ENCODE data around the gene CLDN6. TPM values are rescaled to one million over a fixed set of nuclear protein-coding genes. Genes with fewer than 3 reads are reported as not detected.

Gene CLDN6
- total and polyA plus RNA-seq, 2 donors: 0.28 to 0.48 TPM

DNA sequence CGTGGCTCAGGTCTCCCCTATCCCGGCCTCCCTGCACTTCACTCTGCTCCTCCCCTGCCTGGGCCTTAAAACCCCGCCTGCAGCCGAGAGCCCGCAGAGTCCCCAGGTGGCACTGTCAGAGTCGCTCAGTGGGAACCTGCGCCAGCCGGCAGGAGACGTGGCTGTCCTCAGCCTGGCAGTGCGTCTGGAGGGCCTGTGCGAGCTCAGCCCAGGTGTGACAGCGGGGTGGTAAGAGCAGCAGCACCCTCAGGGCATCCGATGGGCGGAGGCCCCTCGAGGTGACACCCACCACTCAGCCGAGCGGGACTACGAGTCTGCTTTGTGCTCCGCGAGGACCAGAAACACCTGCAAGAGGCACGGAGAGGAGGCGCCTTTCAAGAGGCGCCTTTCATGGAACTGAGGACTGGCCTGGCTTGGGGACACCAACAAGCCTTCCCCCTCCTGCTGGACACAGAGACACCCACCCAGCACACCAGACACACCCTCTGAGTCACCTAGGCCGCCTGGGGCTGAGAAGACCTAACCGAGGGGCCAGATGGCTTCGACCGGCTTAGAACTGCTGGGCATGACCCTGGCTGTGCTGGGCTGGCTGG is 5.1 kb downstream of the CLDN6 start, which contains the start of gene CLDN9:
CLDN9 (plus strand) TSS at position 96 of the 593 bp plus-strand sequence; CDS start at position 536, 440 bp downstream.
- H3K4me3 ChIP-seq (ENCODE audit: low read length in 2 of 2): no peak within 1 kb of the TSS
- peaks cover 0 to 15% of the 10 kb centered on the region in 2 donors for H3K9me3 ChIP-seq (ENCODE audit: control insufficient read depth in 2 of 2, insufficient read depth in 1 of 2, low read length in 1 of 2)
- WGBS: 51% methylated on average over 27 of the region's 27 CpGs
- peaks cover 9 to 35% of the 10 kb centered on the region in 2 donors for H3K4me1 ChIP-seq (ENCODE audit: control insufficient read depth in 2 of 2, insufficient read depth in 2 of 2, low read length in 2 of 2)
- DNase-seq (ENCODE audit: low read depth in 6 of 9, low spot score in 9 of 9): peak in 2 of 9 donors; percentile 68 to 77
- H3K27me3 ChIP-seq (ENCODE audit: control insufficient read depth in 2 of 2, insufficient read depth in 1 of 2, low read length in 1 of 2): peaks cover 24 to 86% of the 10 kb centered on the region in 2 donors
- H3K27ac ChIP-seq (ENCODE audit: low read depth in 1 of 2, low read length in 1 of 2): peak within 1 kb of the TSS in 1 of 2 donors; percentile 14
- H3K36me3 ChIP-seq (ENCODE audit: control insufficient read depth in 2 of 2, insufficient read depth in 2 of 2, low read length in 1 of 2): no peaks in the 10 kb centered on the region

- Histone ChIP-seq H3K27ac (ENCODE audit: low read depth in 1 of 2, low read length in 1 of 2) (peak overlapping the region in 1 of 2 donors; percentile 14), H3K27me3 (ENCODE audit: control insufficient read depth in 2 of 2, insufficient read depth in 1 of 2, low read length in 1 of 2) (peaks cover 17 to 86% of the 10 kb centered on the region in 2 donors), H3K9me3 (ENCODE audit: control insufficient read depth in 2 of 2, insufficient read depth in 1 of 2, low read length in 1 of 2) (peaks cover 0 to 16% of the 10 kb centered on the region in 2 donors), H3K4me3 (ENCODE audit: low read length in 2 of 2) (no peak overlapping the region), H3K36me3 (ENCODE audit: control insufficient read depth in 2 of 2, insufficient read depth in 2 of 2, low read length in 1 of 2) (no peaks in the 10 kb centered on the region), H3K4me1 (ENCODE audit: control insufficient read depth in 2 of 2, insufficient read depth in 2 of 2, low read length in 2 of 2) (peaks cover 16 to 39% of the 10 kb centered on the region in 2 donors)
- WGBS: 59% methylated on average over 19 of the region's 19 CpGs
- peak in 1 of 9 donors; percentile 43 for DNase-seq (ENCODE audit: low read depth in 6 of 9, low spot score in 9 of 9)
These were observed 5.7 kb downstream of the CLDN6 start for GRCh38 chr16:3012246-3012645.

GRCh38 chr16:3010510-3010909 is 7.5 kb downstream of the CLDN6 start:
- H3K27me3 ChIP-seq (ENCODE audit: control insufficient read depth in 2 of 2, insufficient read depth in 1 of 2, low read length in 1 of 2): peaks cover 18 to 84% of the 10 kb centered on the region in 2 donors
- H3K4me3 ChIP-seq (ENCODE audit: low read length in 2 of 2): no peak overlapping the region
- peaks cover 0 to 14% of the 10 kb centered on the region in 2 donors for H3K9me3 ChIP-seq (ENCODE audit: control insufficient read depth in 2 of 2, insufficient read depth in 1 of 2, low read length in 1 of 2)
- no peaks in the 10 kb centered on the region for H3K36me3 ChIP-seq (ENCODE audit: control insufficient read depth in 2 of 2, insufficient read depth in 2 of 2, low read length in 1 of 2)
- H3K4me1 ChIP-seq (ENCODE audit: control insufficient read depth in 2 of 2, insufficient read depth in 2 of 2, low read length in 2 of 2): peaks cover 21 to 55% of the 10 kb centered on the region in 2 donors
- H3K27ac ChIP-seq (ENCODE audit: low read depth in 1 of 2, low read length in 1 of 2): no peak overlapping the region
- 95% methylated on average over 8 of the region's 8 CpGs for WGBS
- no peak for DNase-seq (ENCODE audit: low read depth in 6 of 9, low spot score in 9 of 9)

GRCh38 chr16:3009568-3010390 is 8.2 kb downstream of the CLDN6 start:
- no peak overlapping the region for H3K4me3 ChIP-seq (ENCODE audit: low read length in 2 of 2)
- H3K9me3 ChIP-seq (ENCODE audit: control insufficient read depth in 2 of 2, insufficient read depth in 1 of 2, low read length in 1 of 2): peaks cover 0 to 14% of the 10 kb centered on the region in 2 donors
- DNase-seq (ENCODE audit: low read depth in 6 of 9, low spot score in 9 of 9): no peak
- peaks cover 20 to 85% of the 10 kb centered on the region in 2 donors for H3K27me3 ChIP-seq (ENCODE audit: control insufficient read depth in 2 of 2, insufficient read depth in 1 of 2, low read length in 1 of 2)
- peaks cover 24 to 58% of the 10 kb centered on the region in 2 donors for H3K4me1 ChIP-seq (ENCODE audit: control insufficient read depth in 2 of 2, insufficient read depth in 2 of 2, low read length in 2 of 2)
- whole genome bisulfite sequencing: 91% methylated on average over 21 of the region's 21 CpGs
- H3K36me3 ChIP-seq (ENCODE audit: control insufficient read depth in 2 of 2, insufficient read depth in 2 of 2, low read length in 1 of 2): no peaks in the 10 kb centered on the region
- H3K27ac ChIP-seq (ENCODE audit: low read depth in 1 of 2, low read length in 1 of 2): no peak overlapping the region

DNA sequence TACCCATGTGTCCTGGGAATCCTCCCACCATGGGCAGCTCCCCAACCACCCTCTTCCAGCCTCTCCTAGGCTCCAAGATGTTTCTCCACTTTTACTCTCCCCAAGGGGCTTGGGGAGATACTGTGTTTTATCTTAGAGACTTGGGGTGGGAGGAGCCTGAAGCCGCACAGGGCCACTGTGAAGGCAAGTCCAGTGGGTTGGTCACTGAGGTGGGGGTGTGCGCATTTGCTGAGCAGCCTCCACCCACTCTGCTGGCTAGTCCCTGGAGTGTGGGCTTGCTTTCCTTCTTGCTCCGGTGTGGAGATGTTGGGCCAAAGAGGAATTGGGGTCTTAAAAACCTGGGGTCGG is 9.3 kb downstream of the CLDN6 start:
- Histone ChIP-seq H3K9me3 (ENCODE audit: control insufficient read depth in 2 of 2, insufficient read depth in 1 of 2, low read length in 1 of 2) (peaks cover 0 to 14% of the 10 kb centered on the region in 2 donors), H3K4me1 (ENCODE audit: control insufficient read depth in 2 of 2, insufficient read depth in 2 of 2, low read length in 2 of 2) (peaks cover 25 to 59% of the 10 kb centered on the region in 2 donors), H3K4me3 (ENCODE audit: low read length in 2 of 2) (no peak overlapping the region), H3K36me3 (ENCODE audit: control insufficient read depth in 2 of 2, insufficient read depth in 2 of 2, low read length in 1 of 2) (no peaks in the 10 kb centered on the region), H3K27me3 (ENCODE audit: control insufficient read depth in 2 of 2, insufficient read depth in 1 of 2, low read length in 1 of 2) (peaks cover 19 to 76% of the 10 kb centered on the region in 2 donors), H3K27ac (ENCODE audit: low read depth in 1 of 2, low read length in 1 of 2) (no peak overlapping the region)
- no peak for DNase-seq (ENCODE audit: low read depth in 6 of 9, low spot score in 9 of 9)
- 91% methylated on average over 4 of the region's 4 CpGs for WGBS

DNA sequence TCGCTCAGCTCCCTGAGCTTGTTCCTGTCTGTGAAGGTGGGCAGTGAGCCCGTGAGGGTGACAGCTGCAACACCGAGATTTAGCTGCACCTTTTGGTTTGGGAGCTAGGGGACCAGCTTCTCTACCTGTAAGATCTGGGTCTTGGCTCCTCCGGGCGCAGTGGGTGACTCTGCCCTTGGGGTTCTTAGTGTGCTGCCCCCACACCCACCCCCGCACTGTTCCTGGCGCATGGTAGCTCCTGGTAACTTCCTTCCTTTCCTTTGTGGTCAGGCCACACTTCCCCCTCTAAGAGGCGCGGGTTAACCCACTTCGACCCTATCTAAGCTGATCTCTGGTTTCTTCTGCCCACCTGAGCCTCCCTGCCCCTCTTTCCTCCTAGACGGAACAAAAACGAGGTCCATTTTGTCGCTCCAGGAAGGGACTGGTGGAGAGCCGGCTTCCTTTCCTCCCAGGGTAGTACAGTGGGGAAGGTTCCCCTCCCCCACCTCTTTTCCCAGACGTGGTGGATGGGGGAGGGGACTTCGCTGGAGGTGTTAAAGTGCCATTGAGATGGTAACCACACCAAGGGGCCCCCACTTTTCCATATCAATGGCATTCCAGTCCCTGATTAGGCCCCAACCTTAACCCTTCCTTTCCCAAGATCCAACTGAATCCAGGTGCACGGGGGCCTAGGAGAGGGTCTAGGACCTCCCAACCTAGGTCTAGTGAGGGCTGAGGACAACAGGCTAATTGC is 9.9 kb downstream of the CLDN6 start:
- peaks cover 25 to 61% of the 10 kb centered on the region in 2 donors for H3K4me1 ChIP-seq (ENCODE audit: control insufficient read depth in 2 of 2, insufficient read depth in 2 of 2, low read length in 2 of 2)
- 5% methylated on average over 17 of the region's 17 CpGs for WGBS
- no peak overlapping the region for H3K4me3 ChIP-seq (ENCODE audit: low read length in 2 of 2)

GRCh38 chr16:3007059-3007956 is 10.7 kb downstream of the CLDN6 start:
- Histone ChIP-seq H3K4me1 (ENCODE audit: control insufficient read depth in 2 of 2, insufficient read depth in 2 of 2, low read length in 2 of 2) (peaks cover 23 to 52% of the 10 kb centered on the region in 2 donors), H3K27me3 (ENCODE audit: control insufficient read depth in 2 of 2, insufficient read depth in 1 of 2, low read length in 1 of 2) (peaks cover 12 to 65% of the 10 kb centered on the region in 2 donors), H3K4me3 (ENCODE audit: low read length in 2 of 2) (no peak overlapping the region), H3K9me3 (ENCODE audit: control insufficient read depth in 2 of 2, insufficient read depth in 1 of 2, low read length in 1 of 2) (peaks cover 0 to 14% of the 10 kb centered on the region in 2 donors), H3K36me3 (ENCODE audit: control insufficient read depth in 2 of 2, insufficient read depth in 2 of 2, low read length in 1 of 2) (no peaks in the 10 kb centered on the region), H3K27ac (ENCODE audit: low read depth in 1 of 2, low read length in 1 of 2) (peak overlapping the region in 1 of 2 donors; percentile 50)
- WGBS: 25% methylated on average over 13 of the region's 13 CpGs
- peak in 1 of 9 donors; percentile 56 for DNase-seq (ENCODE audit: low read depth in 6 of 9, low spot score in 9 of 9)

More for the DNA sequence above, 9.9 kb downstream of the CLDN6 start:
- Histone ChIP-seq H3K36me3 (ENCODE audit: control insufficient read depth in 2 of 2, insufficient read depth in 2 of 2, low read length in 1 of 2) (no peaks in the 10 kb centered on the region), H3K27me3 (ENCODE audit: control insufficient read depth in 2 of 2, insufficient read depth in 1 of 2, low read length in 1 of 2) (peaks cover 15 to 73% of the 10 kb centered on the region in 2 donors), H3K27ac (ENCODE audit: low read depth in 1 of 2, low read length in 1 of 2) (peak overlapping the region in 1 of 2 donors; percentile 36), H3K9me3 (ENCODE audit: control insufficient read depth in 2 of 2, insufficient read depth in 1 of 2, low read length in 1 of 2) (peaks cover 0 to 14% of the 10 kb centered on the region in 2 donors)
- DNase-seq (ENCODE audit: low read depth in 6 of 9, low spot score in 9 of 9): peak in 1 of 9 donors; percentile 54

DNA sequence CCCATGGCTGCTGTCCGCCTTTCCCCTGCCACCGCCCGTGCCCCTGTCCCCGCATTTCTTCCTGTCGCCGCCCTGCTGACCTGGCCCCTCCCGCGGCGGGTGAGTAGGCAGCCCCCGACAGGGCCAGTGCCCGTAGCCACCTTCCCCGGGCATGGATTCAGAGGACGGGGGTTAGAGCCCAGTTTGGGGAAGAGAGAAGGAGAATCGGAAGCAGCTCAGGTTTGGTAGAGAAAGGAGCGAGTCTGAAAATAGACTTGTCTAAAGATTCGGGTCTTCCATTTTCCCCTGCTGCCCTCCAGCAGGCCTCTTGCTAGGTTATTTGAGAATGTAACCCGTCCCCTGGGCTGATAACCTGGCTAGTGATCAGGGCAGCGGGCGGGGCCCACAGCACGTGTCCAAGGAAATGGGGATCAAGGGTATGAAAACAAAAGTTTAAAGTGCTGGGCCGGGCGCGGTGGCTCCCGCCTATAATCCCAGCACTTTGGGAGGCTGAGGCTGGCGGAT is 13.2 kb downstream of the CLDN6 start:
- Histone ChIP-seq H3K27ac (ENCODE audit: low read depth in 1 of 2, low read length in 1 of 2) (no peak overlapping the region), H3K36me3 (ENCODE audit: control insufficient read depth in 2 of 2, insufficient read depth in 2 of 2, low read length in 1 of 2) (no peaks in the 10 kb centered on the region), H3K4me1 (ENCODE audit: control insufficient read depth in 2 of 2, insufficient read depth in 2 of 2, low read length in 2 of 2) (peaks cover 23 to 42% of the 10 kb centered on the region in 2 donors), H3K9me3 (ENCODE audit: control insufficient read depth in 2 of 2, insufficient read depth in 1 of 2, low read length in 1 of 2) (peaks cover 0 to 4% of the 10 kb centered on the region in 2 donors), H3K4me3 (ENCODE audit: low read length in 2 of 2) (peak overlapping the region; percentile 24 to 61), H3K27me3 (ENCODE audit: control insufficient read depth in 2 of 2, insufficient read depth in 1 of 2, low read length in 1 of 2) (peaks cover 7 to 62% of the 10 kb centered on the region in 2 donors)
- no peak for DNase-seq (ENCODE audit: low read depth in 6 of 9, low spot score in 9 of 9)
- 28% methylated on average over 25 of the region's 25 CpGs for whole genome bisulfite sequencing
